Measurements from ENCODE around the gene VPS8.

DNA sequence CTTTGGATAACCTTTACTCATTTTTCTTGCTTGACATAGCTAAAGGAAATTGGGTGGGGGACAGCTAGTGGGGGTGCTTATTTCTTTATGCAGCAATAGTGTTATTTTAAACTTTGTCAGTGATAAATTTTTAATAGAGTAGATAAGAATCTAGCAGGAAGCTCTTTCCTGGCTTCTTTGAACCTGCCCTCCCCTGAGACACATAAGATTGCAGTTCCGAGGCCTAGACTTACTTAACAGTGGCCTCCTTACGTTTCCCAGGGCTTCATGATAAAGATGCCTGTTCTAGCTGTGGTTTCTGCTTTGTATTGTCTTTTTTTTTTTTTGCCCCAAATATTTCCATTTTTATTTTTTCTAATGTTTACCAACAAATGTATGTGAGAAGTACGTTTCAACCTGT is 170.1 kb downstream of the VPS8 start:
- TF ChIP-seq CTCF (conservative IDR thresholded peaks at IDR 0.05 in 1 of 2, IDR thresholded peaks at IDR 0.05 in 1 of 2; ENCODE audit: low read depth in 1 of 2, low read length in 2 of 2) (no peak), EZH2 (IDR thresholded peaks at IDR 0.05; ENCODE audit: low read length, missing control alignments) (no peak)
